Osteocyte (in vitro differentiated cells): Measurements from ENCODE around the gene STING1. TPM values are rescaled to one million over a fixed set of nuclear protein-coding genes. Genes with fewer than 3 reads are reported as not detected.

ENCODE experiments used
- DNase-seq: peaks from one replicate; pipeline ENCODE4 v3.0.0; 2021; ENCODE audit warnings: mixed read lengths; ENCODE audit not compliant: unreplicated experiment; ENCODE audit errors: extremely low spot score
- H3K27ac Mint-ChIP-seq: one replicate; pipeline ENCODE4 v1.8.0; 2021; ENCODE audit warnings: mild to moderate bottlenecking, mixed read lengths; ENCODE audit not compliant: unreplicated experiment
- H3K27me3 Mint-ChIP-seq: one replicate; pipeline ENCODE4 v1.8.0; 2021; ENCODE audit warnings: mixed read lengths; ENCODE audit not compliant: unreplicated experiment
- H3K36me3 Mint-ChIP-seq: one replicate; pipeline ENCODE4 v1.8.0; 2021; ENCODE audit warnings: mixed read lengths; ENCODE audit not compliant: unreplicated experiment
- H3K4me1 Mint-ChIP-seq: one replicate; pipeline ENCODE4 v1.8.0; 2021; ENCODE audit warnings: mixed read lengths; ENCODE audit not compliant: unreplicated experiment
- H3K4me3 Mint-ChIP-seq: one replicate; pipeline ENCODE4 v1.8.0; 2021; ENCODE audit warnings: mild to moderate bottlenecking, moderate library complexity, mixed read lengths; ENCODE audit not compliant: unreplicated experiment
- H3K9me3 Mint-ChIP-seq: one replicate; pipeline ENCODE4 v1.8.0; 2021; ENCODE audit warnings: mixed read lengths; ENCODE audit not compliant: unreplicated experiment
- total RNA-seq: library from RNA; stranded (reverse); gene quantifications from 2 replicates; pipeline ENCODE4 v1.2.1, GENCODE V29; 2021
- TF ChIP-seq, protein P1 (sequence below): fragments of 200-600 bp; sonication (generic); IDR thresholded peaks from 2 replicates; pipeline ENCODE4 v1.5.0; 2021; ENCODE audit warnings: antibody characterized with exemption, mild to moderate bottlenecking, moderate library complexity

STING1 gene
- total RNA-seq, 1 donor from 2014 or later = 61.6 TPM

DNA sequence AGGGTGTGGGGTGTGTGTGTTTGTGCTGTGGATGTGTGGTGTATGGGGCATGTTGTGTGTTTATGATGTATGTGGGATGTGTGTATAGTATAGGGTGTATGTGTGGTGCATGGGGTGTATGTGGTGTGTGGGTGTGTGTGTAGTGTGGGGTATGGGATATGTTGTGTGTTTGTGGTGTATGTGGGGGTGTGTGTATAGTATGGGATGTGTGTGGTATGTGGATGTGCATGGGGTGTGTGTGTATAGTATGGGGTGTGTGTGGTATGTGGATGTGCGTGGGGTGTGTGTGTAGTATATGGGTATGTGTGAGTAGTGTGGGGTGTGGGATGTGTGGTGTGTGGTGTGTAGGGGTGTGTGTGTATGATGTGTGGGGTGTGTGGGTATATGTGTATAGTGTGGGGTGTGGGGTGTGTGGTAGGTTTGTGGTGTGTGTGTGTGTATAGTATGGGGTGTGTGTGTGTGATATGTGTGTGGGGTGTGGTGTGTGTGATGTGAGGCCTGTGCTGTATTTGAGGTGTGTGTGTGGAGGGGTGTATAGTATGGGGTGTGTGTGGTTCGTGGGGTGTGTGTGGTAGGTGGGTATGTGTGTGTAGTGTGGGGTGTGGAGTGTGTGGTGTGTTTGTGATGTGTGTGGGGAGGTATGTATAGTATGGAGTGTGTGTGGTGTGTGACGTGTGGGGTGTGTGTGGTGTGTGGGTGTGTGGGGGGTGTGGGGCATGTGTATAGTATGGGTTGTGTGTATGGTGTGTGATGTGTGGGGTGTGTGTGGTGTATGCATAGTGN lies 30.5 kb downstream of the STING1 start:
- Mint-ChIP-seq H3K27me3 (no peaks in the 10 kb centered on the region), H3K9me3 (no peaks in the 10 kb centered on the region), H3K36me3 (no peaks in the 10 kb centered on the region), H3K4me3 (no peak overlapping the region), H3K27ac (no peak overlapping the region), H3K4me1 (no peaks in the 10 kb centered on the region)
- no peak for DNase-seq
- TF ChIP-seq, protein P1, sequence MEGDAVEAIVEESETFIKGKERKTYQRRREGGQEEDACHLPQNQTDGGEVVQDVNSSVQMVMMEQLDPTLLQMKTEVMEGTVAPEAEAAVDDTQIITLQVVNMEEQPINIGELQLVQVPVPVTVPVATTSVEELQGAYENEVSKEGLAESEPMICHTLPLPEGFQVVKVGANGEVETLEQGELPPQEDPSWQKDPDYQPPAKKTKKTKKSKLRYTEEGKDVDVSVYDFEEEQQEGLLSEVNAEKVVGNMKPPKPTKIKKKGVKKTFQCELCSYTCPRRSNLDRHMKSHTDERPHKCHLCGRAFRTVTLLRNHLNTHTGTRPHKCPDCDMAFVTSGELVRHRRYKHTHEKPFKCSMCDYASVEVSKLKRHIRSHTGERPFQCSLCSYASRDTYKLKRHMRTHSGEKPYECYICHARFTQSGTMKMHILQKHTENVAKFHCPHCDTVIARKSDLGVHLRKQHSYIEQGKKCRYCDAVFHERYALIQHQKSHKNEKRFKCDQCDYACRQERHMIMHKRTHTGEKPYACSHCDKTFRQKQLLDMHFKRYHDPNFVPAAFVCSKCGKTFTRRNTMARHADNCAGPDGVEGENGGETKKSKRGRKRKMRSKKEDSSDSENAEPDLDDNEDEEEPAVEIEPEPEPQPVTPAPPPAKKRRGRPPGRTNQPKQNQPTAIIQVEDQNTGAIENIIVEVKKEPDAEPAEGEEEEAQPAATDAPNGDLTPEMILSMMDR = no peak

DNA sequence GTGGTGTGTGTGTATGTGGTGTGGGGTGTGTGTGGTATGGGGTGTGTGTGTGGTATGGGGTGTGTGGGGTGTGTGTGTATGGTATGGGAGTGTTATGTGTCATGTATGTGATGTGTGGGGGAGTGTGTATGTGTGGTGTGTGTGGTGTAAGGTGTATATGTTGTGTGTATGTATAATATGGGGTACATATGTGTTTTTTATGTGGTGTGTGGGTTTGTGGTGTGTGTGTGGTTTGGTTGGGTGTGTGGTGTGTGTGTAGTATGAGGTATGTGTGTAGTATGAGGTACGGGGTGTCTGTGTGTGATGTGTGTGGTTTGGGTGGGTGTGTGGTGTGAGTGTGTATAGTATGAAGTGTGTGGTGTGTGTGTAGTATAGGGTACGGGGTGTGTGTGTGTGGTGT lies 31.4 kb downstream of the STING1 start:
- Mint-ChIP-seq H3K4me3 (no peak overlapping the region), H3K27me3 (no peaks in the 10 kb centered on the region), H3K27ac (no peak overlapping the region), H3K36me3 (no peaks in the 10 kb centered on the region), H3K4me1 (peaks cover 7% of the 10 kb centered on the region), H3K9me3 (no peaks in the 10 kb centered on the region)
- DNase-seq = no peak
- TF ChIP-seq, protein P1 = no peak

DNA sequence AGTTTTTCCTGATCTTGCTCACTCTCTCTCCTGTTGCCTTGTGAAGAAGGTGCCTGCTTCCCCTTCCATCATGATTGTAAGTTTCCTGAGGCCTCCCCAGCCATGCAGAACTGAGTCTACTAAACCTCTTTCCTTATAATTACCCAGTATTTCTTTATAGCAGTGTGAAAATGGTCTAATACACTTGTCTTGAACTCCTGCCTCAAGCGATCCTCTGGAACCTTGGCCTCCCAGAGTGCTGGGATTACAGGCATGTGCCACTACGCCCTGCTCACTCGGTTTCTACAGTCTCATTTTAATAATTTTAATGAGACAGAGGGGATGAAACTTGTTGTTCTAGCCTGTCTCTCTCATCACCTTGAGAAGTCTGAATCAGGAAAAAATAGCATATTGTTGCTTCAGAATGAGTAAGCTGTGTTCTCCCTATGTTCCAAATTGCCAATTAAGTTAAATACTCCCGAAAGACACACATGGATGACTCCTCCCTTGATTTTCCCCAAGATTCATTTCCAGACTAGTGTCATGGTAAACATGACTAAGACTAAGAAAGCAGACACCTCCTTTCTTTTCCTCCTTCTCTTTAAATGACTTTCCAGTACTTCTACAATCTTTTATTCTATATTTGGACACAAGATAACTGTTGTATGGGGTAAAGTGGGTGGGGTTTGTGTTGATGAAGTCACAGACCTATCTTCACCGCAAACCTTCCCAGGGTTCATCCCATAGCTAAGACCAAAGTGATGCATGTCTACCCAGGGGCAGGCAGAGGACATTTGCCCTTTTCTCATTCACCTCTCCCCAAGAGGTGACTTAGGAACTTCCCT lies 35.4 kb downstream of the STING1 start:
- no peaks in the 10 kb centered on the region for H3K9me3 Mint-ChIP-seq
- H3K36me3 Mint-ChIP-seq = no peaks in the 10 kb centered on the region
- no peak overlapping the region for H3K27ac Mint-ChIP-seq
- peaks cover 38% of the 10 kb centered on the region for H3K4me1 Mint-ChIP-seq
- TF ChIP-seq, protein P1 = no peak
- H3K27me3 Mint-ChIP-seq = no peaks in the 10 kb centered on the region
- no peak for DNase-seq
- no peak overlapping the region for H3K4me3 Mint-ChIP-seq

DNA sequence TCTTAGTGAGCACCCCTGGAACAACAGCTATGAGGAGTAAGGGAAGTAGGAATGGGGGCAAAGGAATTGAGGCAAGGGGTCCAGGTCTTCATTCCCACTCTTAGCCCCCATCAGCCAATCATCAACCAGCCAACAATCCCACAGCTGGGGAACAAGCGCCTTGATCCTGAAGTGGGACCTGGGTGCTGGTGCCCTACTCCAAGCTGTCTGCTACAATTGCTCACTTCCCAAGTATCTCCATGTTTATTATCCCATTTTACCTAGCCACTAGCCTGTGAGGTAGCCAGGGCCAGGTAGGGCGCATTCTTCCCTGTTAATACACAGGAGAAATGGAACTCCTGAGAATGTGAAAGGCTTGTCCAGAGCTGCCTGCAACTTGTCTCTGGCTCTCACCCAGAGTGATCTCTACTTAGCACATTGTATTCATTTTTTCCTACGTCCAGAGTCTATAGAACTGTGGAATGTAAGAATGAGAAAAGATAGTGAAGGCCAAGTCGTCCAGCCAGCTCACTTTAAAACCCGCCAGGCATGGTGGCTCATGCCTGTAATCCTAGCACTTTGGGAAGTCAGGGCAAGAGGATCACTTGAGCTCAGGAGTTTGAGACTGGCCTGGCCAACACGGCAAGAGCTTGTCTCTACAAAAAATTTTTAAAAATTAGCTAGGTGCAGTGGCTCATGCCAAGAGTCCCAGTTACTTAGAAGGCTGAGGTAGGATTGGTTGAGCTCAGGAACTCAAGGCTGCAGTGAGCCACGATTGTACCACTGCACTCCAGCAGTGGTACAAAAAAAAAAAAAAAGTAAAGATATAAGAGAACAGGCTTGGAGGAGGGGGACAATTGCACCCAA lies 37.0 kb downstream of the STING1 start:
- Mint-ChIP-seq H3K4me1 (peaks cover 38% of the 10 kb centered on the region), H3K27ac (peak overlapping the region; percentile 13), H3K9me3 (no peaks in the 10 kb centered on the region), H3K27me3 (no peaks in the 10 kb centered on the region), H3K4me3 (no peak overlapping the region), H3K36me3 (no peaks in the 10 kb centered on the region)
- TF ChIP-seq, protein P1 = no peak
- no peak for DNase-seq
